NB4 (cell line): Measurements from ENCODE around the gene CCT4.
"Not testable (repeated sequence)": the region's sequence is repeated elsewhere in the genome, so short reads cannot be mapped to it uniquely, and the experiment has no call there.

ENCODE experiments used
- DNase-seq: peaks from one replicate; pipeline ENCODE4 v3.0.0; 2010; ENCODE audit warnings: low read depth
- H3K4me3 ChIP-seq: one replicate; pipeline ENCODE4 v1.5.1; 2011; ENCODE audit warnings: mild to moderate bottlenecking, low read depth, low read length, moderate library complexity
- CTCF ChIP-seq: IDR thresholded peaks from one replicate; pipeline ENCODE4 v1.5.1; 2012; ENCODE audit warnings: low read depth, low read length
- MYC ChIP-seq: IDR thresholded peaks from 2 replicates; pipeline ENCODE4 v1.6.1; 2011; ENCODE audit warnings: low read depth, low read length
- POLR2A ChIP-seq: IDR thresholded peaks from 2 replicates; pipeline ENCODE4 v1.6.1; 2011; ENCODE audit warnings: mild to moderate bottlenecking; ENCODE audit not compliant: insufficient read length; ENCODE audit errors: extremely low read depth
- TF ChIP-seq, protein P1 (sequence below): IDR thresholded peaks from 2 replicates; pipeline ENCODE4 v1.6.1; 2011; ENCODE audit warnings: low read depth, low read length

Gene CCT4

DNA sequence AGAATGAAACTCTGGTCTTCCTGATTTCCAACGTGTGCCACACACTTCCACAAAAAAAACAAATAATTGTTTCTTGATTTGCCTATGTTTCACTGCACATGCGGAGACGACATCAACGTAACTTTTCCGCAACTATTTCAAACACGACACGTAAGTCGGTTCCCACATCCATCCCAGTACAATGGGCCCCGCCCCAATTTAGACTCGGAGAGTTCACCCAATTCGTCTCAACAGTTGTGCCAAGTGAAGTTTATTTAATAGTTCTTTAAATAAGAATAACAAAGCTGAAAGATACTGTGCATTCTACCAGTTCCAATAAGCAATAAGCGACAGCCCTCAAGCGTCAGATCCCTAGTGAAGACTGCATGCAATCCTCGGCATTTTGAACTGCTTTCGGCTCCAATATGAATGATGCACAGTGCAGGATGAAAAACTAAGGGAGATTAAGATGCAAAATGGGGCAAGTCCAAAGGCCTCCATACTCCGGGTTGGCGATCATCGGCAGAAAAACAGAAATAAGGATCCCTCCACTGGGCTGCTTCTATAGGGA, 664 bp downstream of the CCT4 start:
- DNase-seq: peak; percentile 59
- TF ChIP-seq POLR2A (no peak), CTCF (no peak), MYC (no peak)
- H3K4me3 ChIP-seq: peak overlapping the region; percentile 93

- DNase-seq: no peak
- peak overlapping the region; percentile 93 for H3K4me3 ChIP-seq
- TF ChIP-seq POLR2A (no peak), CTCF (no peak), MYC (no peak)
- TF ChIP-seq, protein P1, sequence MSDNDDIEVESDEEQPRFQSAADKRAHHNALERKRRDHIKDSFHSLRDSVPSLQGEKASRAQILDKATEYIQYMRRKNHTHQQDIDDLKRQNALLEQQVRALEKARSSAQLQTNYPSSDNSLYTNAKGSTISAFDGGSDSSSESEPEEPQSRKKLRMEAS: no peak
These were observed 2.4 kb downstream of the CCT4 start for GRCh38 chr2:61885896-61886603.

DNA sequence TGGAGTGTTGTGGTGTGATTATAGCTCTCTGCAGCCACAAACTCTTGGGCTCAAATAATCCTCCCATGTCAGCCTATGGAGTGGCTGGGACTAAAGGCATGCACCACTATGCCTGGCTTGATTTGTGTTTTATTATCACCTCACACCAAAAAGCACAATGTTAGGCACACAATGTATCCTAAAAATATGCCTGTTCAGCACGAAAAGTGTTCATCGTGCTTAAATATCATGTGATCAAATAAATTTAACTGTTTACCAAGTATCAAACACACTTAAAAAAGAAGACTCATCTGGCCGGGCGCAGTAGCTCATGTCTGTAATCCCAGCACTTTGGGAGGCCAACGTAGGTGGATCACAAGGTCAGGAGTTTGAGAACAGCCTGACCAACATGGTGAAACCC, 5.6 kb downstream of the CCT4 start:
- TF ChIP-seq POLR2A (no peak), CTCF (no peak), MYC (no peak)
- TF ChIP-seq, protein P1: no peak
- DNase-seq: no peak
- no peak overlapping the region for H3K4me3 ChIP-seq

DNA sequence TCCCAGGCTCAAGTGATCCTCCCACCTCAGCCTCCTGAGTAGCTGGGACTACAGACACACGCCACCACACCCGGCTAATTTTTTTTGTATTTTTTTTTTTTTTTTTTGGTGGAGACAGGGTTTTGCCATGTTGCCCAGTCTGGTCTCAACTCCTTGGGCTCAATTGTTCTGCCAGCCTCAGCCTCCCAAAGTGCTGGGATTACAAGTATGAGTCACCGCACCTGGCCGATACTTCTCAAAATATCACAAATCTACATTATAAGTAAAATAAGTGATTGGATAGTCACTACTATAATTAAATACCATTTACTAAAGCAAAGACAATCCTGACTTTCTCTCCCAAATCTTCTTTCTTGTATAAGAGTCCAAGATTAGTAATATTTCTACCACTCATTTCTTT, 9.1 kb downstream of the CCT4 start:
- H3K4me3 ChIP-seq, DNase-seq: not testable (repeated sequence)

DNA sequence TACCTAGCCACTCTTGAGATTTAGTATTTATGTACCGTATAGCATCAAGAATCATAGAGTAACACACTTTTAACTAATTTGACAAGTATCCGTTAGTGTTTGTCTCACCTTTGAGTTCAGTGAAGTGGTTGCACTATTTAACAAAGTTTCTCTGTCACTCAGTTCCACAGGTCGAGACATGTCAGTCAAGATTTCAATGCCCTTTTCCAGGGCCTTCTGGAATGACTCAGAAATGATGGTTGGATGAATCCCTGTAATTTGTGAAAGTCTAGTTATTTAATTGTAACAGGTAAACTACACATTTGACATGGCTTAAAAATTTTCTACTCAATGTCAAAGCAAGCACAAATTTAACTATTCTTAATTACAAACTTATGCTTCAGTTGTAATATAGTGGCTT, 9.7 kb downstream of the CCT4 start:
- H3K4me3 ChIP-seq: no peak overlapping the region
- no peak for DNase-seq
- TF ChIP-seq MYC: no peak
- TF ChIP-seq CTCF: no peak
- no peak for TF ChIP-seq POLR2A
- TF ChIP-seq, protein P1: no peak

DNA sequence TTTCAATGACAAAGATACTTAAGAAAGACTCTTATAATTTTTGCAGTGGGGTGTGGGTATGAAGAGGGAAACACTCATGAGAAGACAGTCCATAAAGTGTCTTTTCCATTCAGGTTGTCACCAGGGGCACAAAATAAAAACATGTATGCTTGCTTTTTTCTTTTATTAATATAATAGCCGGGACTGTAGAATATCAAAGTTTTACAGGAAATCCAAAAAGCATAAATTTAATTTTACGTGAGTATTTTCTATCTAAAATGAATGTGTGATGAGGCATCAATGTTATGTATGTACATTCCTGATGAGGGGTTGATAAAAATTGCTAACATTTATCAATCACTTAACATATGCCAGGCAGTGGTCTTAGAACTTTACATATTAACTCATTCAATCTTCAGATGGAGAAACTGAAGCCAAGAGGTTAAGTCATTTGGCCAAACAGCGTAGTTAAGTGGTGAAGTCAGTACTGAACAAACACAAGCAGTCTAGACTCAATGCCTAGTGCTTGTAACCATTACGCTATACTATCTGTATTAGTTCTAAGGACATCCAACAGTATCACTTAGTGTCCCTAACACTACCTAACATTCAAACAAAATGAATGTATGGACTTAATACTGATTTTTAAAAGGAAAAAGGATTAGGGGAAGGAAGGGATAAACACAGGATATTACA, 10.7 kb downstream of the CCT4 start:
- DNase-seq: no peak
- TF ChIP-seq MYC: no peak
- TF ChIP-seq, protein P1: no peak
- no peak overlapping the region for H3K4me3 ChIP-seq

DNA sequence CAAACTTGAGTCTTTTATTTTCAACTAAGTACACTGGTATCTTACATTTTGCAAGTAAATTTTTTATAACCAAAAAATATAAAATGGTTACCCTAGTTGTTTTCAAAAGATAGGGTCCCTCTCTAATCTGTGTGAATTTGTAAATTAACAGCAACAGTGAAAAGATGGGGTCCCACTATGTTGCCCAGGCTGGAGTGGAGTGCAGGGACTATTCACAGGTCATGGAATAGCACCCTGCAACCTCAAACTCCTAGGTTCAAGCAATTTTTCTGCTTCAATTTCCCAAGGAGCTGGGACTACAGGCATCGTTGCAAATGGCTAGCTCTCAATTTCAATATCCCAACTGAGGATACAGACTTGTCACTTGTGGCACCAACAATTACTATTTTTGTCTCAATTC, 12.1 kb downstream of the CCT4 start:
- no peak for DNase-seq
- no peak overlapping the region for H3K4me3 ChIP-seq
- TF ChIP-seq, protein P1: no peak
- no peak for TF ChIP-seq POLR2A
- TF ChIP-seq CTCF: no peak
- TF ChIP-seq MYC: no peak

DNA sequence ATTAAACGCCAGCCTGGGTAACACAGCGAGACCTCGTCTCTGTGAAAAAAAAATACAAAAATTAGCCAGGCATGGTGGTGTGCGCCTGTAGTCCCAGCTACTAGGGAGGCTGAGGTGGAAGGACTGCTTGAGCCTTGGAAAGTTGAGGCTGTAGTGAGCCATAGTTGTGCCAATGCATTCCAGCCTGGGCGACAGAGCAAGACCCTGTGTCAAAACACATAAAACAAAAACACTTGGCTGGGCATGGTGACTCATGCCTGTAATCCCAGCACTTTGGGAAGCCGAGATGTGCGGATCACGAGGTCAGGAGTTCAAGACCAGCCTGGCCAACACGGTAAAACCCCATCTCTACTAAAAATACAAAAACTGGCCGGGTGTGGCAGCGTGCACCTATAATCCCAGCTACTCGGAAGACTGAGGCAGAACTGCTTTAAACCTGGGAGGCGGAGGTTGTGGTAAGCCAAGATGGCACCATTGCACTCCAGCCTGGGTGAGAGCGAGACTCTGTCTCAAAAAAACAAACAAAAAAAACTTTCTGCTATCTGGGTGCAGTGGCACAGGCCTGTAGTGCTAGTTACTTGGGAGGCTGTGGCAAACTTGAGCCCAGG, 21.9 kb downstream of the CCT4 start:
- not testable (repeated sequence) for DNase-seq, H3K4me3 ChIP-seq
